ENCODE data around the gene BMP7.

DNA sequence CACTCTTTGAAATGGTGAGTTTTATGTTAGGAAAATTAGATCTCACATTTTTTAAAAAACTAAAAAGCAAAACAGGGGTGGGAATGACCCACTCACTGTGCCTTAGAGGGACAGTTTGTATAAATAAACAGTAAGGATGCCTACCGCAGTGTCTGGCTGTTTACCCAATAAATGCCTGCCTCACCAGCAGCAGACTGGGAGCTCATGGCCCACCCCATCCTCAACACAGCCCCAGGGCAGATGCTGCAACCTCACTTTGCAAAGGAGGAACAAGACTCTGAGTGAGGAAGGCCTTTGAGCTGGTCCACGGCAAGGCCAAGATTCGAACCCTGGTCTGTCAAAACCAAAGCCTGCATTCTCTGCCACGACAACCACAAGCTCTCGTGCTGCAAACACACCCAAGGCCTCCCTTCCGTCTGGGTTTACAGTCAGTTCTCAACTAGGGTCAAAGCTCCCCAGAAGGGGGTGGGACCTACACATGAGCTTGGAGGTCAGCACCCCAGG is 77.8 kb downstream of the BMP7 start:
- TF ChIP-seq, protein P1, sequence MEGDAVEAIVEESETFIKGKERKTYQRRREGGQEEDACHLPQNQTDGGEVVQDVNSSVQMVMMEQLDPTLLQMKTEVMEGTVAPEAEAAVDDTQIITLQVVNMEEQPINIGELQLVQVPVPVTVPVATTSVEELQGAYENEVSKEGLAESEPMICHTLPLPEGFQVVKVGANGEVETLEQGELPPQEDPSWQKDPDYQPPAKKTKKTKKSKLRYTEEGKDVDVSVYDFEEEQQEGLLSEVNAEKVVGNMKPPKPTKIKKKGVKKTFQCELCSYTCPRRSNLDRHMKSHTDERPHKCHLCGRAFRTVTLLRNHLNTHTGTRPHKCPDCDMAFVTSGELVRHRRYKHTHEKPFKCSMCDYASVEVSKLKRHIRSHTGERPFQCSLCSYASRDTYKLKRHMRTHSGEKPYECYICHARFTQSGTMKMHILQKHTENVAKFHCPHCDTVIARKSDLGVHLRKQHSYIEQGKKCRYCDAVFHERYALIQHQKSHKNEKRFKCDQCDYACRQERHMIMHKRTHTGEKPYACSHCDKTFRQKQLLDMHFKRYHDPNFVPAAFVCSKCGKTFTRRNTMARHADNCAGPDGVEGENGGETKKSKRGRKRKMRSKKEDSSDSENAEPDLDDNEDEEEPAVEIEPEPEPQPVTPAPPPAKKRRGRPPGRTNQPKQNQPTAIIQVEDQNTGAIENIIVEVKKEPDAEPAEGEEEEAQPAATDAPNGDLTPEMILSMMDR (conservative IDR thresholded peaks at IDR 0.05; ENCODE audit: low read length): no peak
- TF ChIP-seq EZH2phosphoT487 (IDR thresholded peaks at IDR 0.05; ENCODE audit: borderline replicate concordance, low read depth, low read length): no peak

Measured in OCI-LY7 (cell line).